AG09319 (cell line): Measurements from ENCODE around the gene DPPA3.
"Not testable (repeated sequence)": the region's sequence is repeated elsewhere in the genome, so short reads cannot be mapped to it uniquely, and the experiment has no call there.

Experiments used
- DNase-seq: peaks from one replicate; pipeline ENCODE4 v3.0.0-alpha.2; 2010; ENCODE audit warnings: low read depth; ENCODE audit errors: extremely low read depth
- TF ChIP-seq, protein P1 (sequence below): IDR thresholded peaks from 2 replicates; pipeline ENCODE4 v1.5.1; 2011; ENCODE audit warnings: low read depth, mild to moderate bottlenecking, inconsistent platforms, low read length, moderate library complexity

The DPPA3 gene

DNA sequence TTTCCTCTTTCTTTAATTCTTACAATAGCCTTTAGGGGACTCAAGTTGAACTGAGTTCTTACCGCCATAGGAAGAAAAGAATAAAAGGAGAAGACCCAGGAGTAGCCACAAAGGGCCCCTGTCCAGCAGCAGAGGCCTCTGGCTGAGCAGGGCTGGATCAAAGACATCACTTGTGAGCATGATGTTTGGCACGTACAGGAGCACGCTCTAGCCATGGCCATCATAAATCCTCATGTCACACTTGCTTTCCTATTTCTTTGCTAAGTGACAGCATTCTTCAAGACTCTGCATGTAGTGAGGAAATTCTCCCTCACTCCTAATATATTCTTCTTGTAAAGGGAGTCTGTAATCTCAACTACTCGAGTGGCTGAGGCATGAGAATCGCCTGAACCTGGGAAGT lies 20.3 kb downstream of the DPPA3 start:
- DNase-seq = no peak
- TF ChIP-seq, protein P1, sequence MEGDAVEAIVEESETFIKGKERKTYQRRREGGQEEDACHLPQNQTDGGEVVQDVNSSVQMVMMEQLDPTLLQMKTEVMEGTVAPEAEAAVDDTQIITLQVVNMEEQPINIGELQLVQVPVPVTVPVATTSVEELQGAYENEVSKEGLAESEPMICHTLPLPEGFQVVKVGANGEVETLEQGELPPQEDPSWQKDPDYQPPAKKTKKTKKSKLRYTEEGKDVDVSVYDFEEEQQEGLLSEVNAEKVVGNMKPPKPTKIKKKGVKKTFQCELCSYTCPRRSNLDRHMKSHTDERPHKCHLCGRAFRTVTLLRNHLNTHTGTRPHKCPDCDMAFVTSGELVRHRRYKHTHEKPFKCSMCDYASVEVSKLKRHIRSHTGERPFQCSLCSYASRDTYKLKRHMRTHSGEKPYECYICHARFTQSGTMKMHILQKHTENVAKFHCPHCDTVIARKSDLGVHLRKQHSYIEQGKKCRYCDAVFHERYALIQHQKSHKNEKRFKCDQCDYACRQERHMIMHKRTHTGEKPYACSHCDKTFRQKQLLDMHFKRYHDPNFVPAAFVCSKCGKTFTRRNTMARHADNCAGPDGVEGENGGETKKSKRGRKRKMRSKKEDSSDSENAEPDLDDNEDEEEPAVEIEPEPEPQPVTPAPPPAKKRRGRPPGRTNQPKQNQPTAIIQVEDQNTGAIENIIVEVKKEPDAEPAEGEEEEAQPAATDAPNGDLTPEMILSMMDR = no peak

- no peak for DNase-seq
- TF ChIP-seq, protein P1 = no peak
Observed at GRCh38 chr12:7732993-7733392, 21.8 kb downstream of the DPPA3 start.

DNA sequence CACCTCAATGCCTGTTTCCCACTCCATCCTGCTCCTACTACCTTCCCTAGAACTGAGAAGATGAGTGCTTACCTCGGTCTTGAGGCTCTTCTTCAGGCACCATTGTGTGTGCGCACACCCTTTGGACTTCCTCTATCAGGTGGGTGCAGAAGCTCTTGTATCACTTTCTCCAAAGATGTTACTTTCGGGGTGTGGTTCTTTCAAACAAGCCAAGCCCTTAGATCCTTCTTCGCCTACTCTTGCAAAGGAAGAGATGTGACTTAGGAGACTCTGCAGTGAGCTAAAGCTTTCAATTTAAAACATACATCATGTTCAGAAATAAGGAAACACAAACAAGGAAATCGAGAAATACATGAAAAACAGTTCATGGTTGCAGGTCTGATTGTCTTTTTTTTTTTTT lies 36.0 kb downstream of the DPPA3 start, which contains the start of gene CLEC4C:
Gene CLEC4C, minus strand, starts transcription at position 130 of the 400 bp plus-strand sequence. Its CDS starts 27 bp downstream, at position 103.
- TF ChIP-seq, protein P1 = no peak
- no peak for DNase-seq

DNA sequence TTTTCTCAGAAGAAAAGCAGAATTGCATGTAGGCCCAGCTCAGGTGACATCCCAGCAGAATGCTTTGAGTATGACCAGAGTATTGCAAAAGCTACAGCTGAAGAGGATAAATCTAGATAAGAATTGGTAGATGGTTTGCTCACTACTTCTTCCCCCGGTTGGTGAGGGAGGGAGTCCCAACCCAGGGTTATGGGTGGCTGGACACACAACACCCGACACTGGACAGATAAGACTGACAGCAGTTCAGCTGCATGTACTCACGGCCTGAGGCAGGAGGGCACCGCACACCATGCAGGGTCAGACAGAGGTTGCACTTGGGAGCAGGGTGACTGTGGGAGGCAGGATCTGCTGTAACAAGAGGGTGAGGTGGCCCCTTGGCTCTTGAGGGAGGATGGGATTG lies 37.6 kb downstream of the DPPA3 start:
- TF ChIP-seq, protein P1 = no peak
- no peak for DNase-seq

- no peak for DNase-seq
- TF ChIP-seq, protein P1 = no peak
Observed at GRCh38 chr12:7749442-7749841, 38.2 kb downstream of the DPPA3 start.

- TF ChIP-seq, protein P1 = no peak
- DNase-seq = no peak
Observed at GRCh38 chr12:7750350-7750749, 39.1 kb downstream of the DPPA3 start.

- DNase-seq = no peak
- TF ChIP-seq, protein P1 = no peak
Observed at GRCh38 chr12:7751394-7751793, 40.2 kb downstream of the DPPA3 start.

DNA sequence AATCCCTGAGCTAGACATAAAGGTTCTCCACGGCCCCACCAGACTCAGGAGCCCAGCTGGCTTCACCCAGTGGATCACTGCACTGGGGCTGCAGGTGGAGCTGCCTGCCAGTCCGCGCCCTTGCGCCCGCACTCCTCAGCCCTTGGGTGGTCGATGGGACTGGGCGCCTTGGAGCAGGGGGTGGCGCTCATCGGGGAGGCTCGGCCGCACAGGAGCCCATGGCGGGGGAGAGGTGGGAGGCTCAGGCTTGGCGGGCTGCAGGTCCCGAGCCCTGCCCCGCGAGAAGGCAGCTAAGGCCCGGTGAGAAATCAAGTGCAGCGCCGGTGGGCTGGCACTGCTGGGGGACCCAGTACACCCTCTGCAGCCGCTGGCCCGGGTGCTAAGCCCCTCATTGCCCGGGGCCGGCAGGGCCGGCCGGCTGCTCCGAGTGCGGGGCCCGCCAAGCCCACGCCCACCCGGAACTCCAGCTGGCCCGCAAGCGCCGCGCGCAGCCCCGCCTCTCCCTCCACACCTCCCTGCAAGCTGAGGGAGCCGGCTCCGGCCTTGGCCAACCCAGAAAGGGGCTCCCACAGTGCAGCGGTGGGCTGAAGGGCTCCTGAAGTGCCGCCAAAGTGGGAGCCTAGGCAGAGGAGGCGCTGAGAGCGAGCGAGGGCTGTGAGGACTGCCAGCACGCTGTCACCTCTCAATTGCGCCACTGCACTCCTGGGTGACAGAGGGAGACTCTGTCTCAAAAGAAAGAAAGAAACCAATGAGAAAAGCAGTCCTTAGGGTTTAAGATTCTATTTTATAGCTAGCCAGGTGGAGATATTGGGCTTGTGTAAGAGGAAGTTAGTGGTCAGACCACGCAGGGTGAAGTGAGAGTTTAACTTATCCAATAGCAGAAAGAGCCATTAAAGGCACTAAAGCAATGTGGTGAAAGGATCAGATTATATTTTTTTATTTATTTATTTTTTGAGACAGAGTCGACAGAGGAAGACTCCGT lies 41.0 kb downstream of the DPPA3 start:
- DNase-seq = not testable (repeated sequence)

DNA sequence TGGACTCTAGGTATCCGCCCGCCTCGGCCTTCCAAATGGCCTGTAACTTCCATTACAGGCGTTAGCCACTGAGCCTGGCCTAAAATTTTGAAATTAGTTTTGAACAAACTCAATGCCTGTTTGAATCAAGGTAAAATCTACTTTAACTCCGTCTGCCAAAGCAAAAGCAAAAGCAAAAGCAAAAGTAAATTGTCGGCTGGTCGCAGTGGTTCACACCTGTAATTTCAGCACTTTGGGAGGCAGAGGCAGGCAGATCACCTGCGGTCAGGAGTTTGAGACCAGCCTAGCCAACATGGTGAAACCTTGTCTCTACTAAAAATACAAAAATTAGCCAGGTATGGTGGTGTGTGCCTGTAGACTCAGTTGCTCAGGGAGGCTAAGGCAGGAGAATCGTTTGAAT lies 44.4 kb downstream of the DPPA3 start:
- not testable (repeated sequence) for DNase-seq
